Astrocyte (in vitro differentiated cells and primary cell): Measurements from ENCODE around the gene CNTNAP2. TPM values are rescaled to one million over a fixed set of nuclear protein-coding genes. Genes with fewer than 3 reads are reported as not detected.

ENCODE experiments used
- DNase-seq: peaks from one replicate; pipeline ENCODE4 v3.0.0-alpha.2; 2010; ENCODE audit warnings: low read depth
- FAIRE-seq: peaks from 2 replicates; lab custom pipeline; 2011; peaks lifted over from hg19 to GRCh38; lab: Jason Lieb, UNC
- H2AFZ ChIP-seq: 2 replicates; pipeline ENCODE4 v1.6.0; 2012; ENCODE audit warnings: low read depth, low read length, inconsistent platforms
- H3K27ac ChIP-seq: 2 replicates; pipeline ENCODE4 v1.5.1; 2011; ENCODE audit warnings: low read depth, low read length, inconsistent platforms
- H3K27me3 ChIP-seq: 2 replicates; pipeline ENCODE4 v1.6.0; 2011; ENCODE audit warnings: low read length, inconsistent platforms; ENCODE audit not compliant: insufficient read depth
- H3K36me3 ChIP-seq: 2 replicates; pipeline ENCODE4 v1.5.1; 2011; ENCODE audit warnings: low read length, inconsistent platforms; ENCODE audit not compliant: insufficient read depth
- H3K4me1 ChIP-seq: 2 replicates; pipeline ENCODE4 v1.5.1; 2011; ENCODE audit warnings: low read length, inconsistent platforms; ENCODE audit not compliant: insufficient read depth
- H3K4me2 ChIP-seq: 2 replicates; pipeline ENCODE4 v1.6.0; 2012; ENCODE audit warnings: low read length, inconsistent platforms
- H3K4me3 ChIP-seq: 2 replicates; pipeline ENCODE4 v1.5.1; 2011; ENCODE audit warnings: low read depth, mild to moderate bottlenecking, low read length, inconsistent platforms; ENCODE audit not compliant: insufficient read depth
- H3K79me2 ChIP-seq: 2 replicates; pipeline ENCODE4 v1.6.0; 2012; ENCODE audit warnings: mild to moderate bottlenecking, low read length, inconsistent platforms; ENCODE audit not compliant: insufficient read depth
- H3K9ac ChIP-seq: 2 replicates; pipeline ENCODE4 v1.6.0; 2012; ENCODE audit warnings: mild to moderate bottlenecking, low read length, inconsistent platforms
- H3K9me3 ChIP-seq: 2 replicates; pipeline ENCODE4 v1.5.1; 2012; ENCODE audit warnings: low read depth, mild to moderate bottlenecking, low read length, inconsistent platforms; ENCODE audit not compliant: insufficient read depth
- H4K20me1 ChIP-seq: 2 replicates; pipeline ENCODE4 v1.6.0; 2012; ENCODE audit warnings: low read length, inconsistent platforms; ENCODE audit not compliant: insufficient read depth
- H3K27ac Mint-ChIP-seq: one replicate; pipeline ENCODE4 v1.8.0; 2021; ENCODE audit warnings: mild to moderate bottlenecking, mixed read lengths; ENCODE audit not compliant: unreplicated experiment
- H3K27me3 Mint-ChIP-seq: one replicate; pipeline ENCODE4 v1.8.0; 2021; ENCODE audit warnings: low read depth, mixed read lengths; ENCODE audit not compliant: unreplicated experiment
- H3K36me3 Mint-ChIP-seq: one replicate; pipeline ENCODE4 v1.8.0; 2021; ENCODE audit warnings: low read depth, mixed read lengths; ENCODE audit not compliant: unreplicated experiment
- H3K4me1 Mint-ChIP-seq: one replicate; pipeline ENCODE4 v1.8.0; 2021; ENCODE audit warnings: low read depth, mixed read lengths; ENCODE audit not compliant: unreplicated experiment
- H3K4me3 Mint-ChIP-seq: one replicate; pipeline ENCODE4 v1.8.0; 2021; ENCODE audit warnings: mild to moderate bottlenecking, moderate library complexity, mixed read lengths; ENCODE audit not compliant: unreplicated experiment
- H3K9me3 Mint-ChIP-seq: one replicate; pipeline ENCODE4 v1.8.0; 2021; ENCODE audit warnings: mild to moderate bottlenecking, mixed read lengths; ENCODE audit not compliant: unreplicated experiment
- EZH2 ChIP-seq: IDR thresholded peaks from 2 replicates; pipeline ENCODE4 v1.6.1; 2012; ENCODE audit warnings: mild to moderate bottlenecking, low read length, inconsistent platforms; ENCODE audit not compliant: insufficient read depth
- total RNA-seq: library from RNA; stranded (reverse); gene quantifications from 2 replicates; pipeline ENCODE4 v1.2.1, GENCODE V29; 2021
- TF ChIP-seq, protein P1 (sequence below): IDR thresholded peaks from 2 replicates; pipeline ENCODE4 v1.5.1; 2011; ENCODE audit warnings: low read depth, mild to moderate bottlenecking, inconsistent platforms, low read length, moderate library complexity; ENCODE audit not compliant: insufficient read depth

CNTNAP2 gene
- total RNA-seq, 1 donor from 2014 or later, result 20.0 TPM

DNA sequence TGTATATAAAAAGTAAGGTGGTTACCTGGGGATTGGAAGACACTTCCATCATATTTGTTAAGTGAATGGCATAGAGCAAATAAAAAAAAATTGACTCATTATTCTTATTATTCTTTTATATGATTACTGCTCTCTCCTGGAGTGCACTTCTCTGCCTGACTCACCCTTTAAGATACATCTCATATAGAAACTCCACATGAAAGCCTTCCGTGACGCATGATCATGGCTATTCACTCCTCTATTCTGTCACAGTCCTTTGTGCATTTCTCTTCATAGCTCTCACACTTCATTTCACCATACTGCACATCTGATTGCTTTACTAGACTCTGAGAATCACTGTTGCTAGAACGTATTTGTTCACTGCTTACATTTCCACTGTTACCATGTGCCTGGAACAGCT, 597.3 kb downstream of the CNTNAP2 start:
- Mint-ChIP-seq H3K27me3 (no peaks in the 10 kb centered on the region), H3K4me1 (no peaks in the 10 kb centered on the region)
- no peak overlapping the region for H3K4me3 ChIP-seq

DNA sequence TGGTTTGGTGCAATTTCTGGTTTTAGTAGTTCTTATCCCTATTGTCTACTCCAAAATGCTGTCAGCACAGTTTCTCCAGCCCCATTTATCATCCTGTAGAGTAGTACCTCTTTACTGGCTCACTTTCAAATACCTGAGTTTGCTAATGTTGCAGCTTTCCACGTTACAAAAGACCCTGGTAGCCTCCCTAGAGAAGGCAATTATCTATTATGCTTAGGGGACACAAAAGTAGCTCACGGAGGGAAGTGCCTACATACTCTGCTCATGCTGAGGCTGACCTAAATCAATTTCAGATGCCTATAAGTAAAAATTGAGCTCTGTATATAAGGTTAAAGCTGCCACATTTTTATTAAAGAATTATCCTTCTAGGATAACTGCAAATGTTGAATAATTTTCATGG, 603.6 kb downstream of the CNTNAP2 start:
- Histone ChIP-seq H4K20me1 (no peaks in the 10 kb centered on the region), H3K27me3 (no peaks in the 10 kb centered on the region), H3K4me1 (no peaks in the 10 kb centered on the region), H2AFZ (no peak overlapping the region), H3K27ac (no peak overlapping the region), H3K9ac (no peak overlapping the region), H3K36me3 (no peaks in the 10 kb centered on the region), H3K79me2 (no peaks in the 10 kb centered on the region), H3K4me2 (no peak overlapping the region), H3K9me3 (no peaks in the 10 kb centered on the region), H3K4me3 (no peak overlapping the region)
- TF ChIP-seq EZH2, result no peak
- TF ChIP-seq, protein P1, sequence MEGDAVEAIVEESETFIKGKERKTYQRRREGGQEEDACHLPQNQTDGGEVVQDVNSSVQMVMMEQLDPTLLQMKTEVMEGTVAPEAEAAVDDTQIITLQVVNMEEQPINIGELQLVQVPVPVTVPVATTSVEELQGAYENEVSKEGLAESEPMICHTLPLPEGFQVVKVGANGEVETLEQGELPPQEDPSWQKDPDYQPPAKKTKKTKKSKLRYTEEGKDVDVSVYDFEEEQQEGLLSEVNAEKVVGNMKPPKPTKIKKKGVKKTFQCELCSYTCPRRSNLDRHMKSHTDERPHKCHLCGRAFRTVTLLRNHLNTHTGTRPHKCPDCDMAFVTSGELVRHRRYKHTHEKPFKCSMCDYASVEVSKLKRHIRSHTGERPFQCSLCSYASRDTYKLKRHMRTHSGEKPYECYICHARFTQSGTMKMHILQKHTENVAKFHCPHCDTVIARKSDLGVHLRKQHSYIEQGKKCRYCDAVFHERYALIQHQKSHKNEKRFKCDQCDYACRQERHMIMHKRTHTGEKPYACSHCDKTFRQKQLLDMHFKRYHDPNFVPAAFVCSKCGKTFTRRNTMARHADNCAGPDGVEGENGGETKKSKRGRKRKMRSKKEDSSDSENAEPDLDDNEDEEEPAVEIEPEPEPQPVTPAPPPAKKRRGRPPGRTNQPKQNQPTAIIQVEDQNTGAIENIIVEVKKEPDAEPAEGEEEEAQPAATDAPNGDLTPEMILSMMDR, result no peak
- H3K27ac Mint-ChIP-seq, result no peak overlapping the region
- H3K4me3 Mint-ChIP-seq, result no peak overlapping the region
- DNase-seq (no peak), FAIRE-seq (no peak)
- H3K4me1 Mint-ChIP-seq, result no peaks in the 10 kb centered on the region
- H3K36me3 Mint-ChIP-seq, result no peaks in the 10 kb centered on the region
- H3K27me3 Mint-ChIP-seq, result no peaks in the 10 kb centered on the region
- no peaks in the 10 kb centered on the region for H3K9me3 Mint-ChIP-seq

More for the DNA sequence above, 597.3 kb downstream of the CNTNAP2 start:
- FAIRE-seq (no peak), DNase-seq (no peak)
- no peaks in the 10 kb centered on the region for H3K9me3 ChIP-seq
- no peaks in the 10 kb centered on the region for H3K27me3 ChIP-seq
- H2AFZ ChIP-seq, result no peak overlapping the region
- H3K27ac Mint-ChIP-seq, result no peak overlapping the region
- H3K4me3 Mint-ChIP-seq, result no peak overlapping the region
- H3K9me3 Mint-ChIP-seq, result no peaks in the 10 kb centered on the region
- no peaks in the 10 kb centered on the region for H3K36me3 ChIP-seq
- no peaks in the 10 kb centered on the region for H3K4me1 ChIP-seq
- H3K27ac ChIP-seq, result no peak overlapping the region
- H3K4me2 ChIP-seq, result no peak overlapping the region
- H3K9ac ChIP-seq, result no peak overlapping the region
- H3K79me2 ChIP-seq, result no peaks in the 10 kb centered on the region
- H3K36me3 Mint-ChIP-seq, result no peaks in the 10 kb centered on the region
- no peak for TF ChIP-seq EZH2
- no peaks in the 10 kb centered on the region for H4K20me1 ChIP-seq

DNA sequence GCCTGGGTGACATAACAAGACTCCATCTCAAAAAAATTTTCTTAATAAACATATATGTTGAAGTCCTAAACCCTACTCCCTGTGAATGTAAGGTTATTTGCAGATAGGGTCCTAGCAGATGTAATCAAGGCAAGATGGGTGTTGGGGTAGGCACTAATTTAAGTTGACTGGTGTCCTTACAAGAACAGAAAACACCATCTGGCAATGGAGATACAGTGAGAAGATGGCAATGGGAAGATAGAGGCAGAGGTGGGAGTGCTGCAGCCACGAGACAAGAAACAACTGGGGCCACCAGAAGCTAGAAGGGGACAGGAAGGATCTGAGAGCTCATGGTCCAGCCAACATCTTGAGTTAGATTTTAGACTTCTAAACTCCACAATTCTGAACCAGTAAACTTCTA, 606.4 kb downstream of the CNTNAP2 start:
- H3K27me3 ChIP-seq, result no peaks in the 10 kb centered on the region
- no peaks in the 10 kb centered on the region for H3K79me2 ChIP-seq
- Mint-ChIP-seq H3K36me3 (no peaks in the 10 kb centered on the region), H3K4me1 (no peaks in the 10 kb centered on the region), H3K4me3 (no peak overlapping the region), H3K27me3 (no peaks in the 10 kb centered on the region), H3K27ac (no peak overlapping the region), H3K9me3 (no peaks in the 10 kb centered on the region)
- H3K4me2 ChIP-seq, result no peak overlapping the region
- H3K36me3 ChIP-seq, result no peaks in the 10 kb centered on the region
- no peak overlapping the region for H3K9ac ChIP-seq
- TF ChIP-seq, protein P1, result no peak
- TF ChIP-seq EZH2, result no peak
- no peak for FAIRE-seq
- H3K4me1 ChIP-seq, result no peaks in the 10 kb centered on the region
- H3K27ac ChIP-seq, result no peak overlapping the region
- no peak overlapping the region for H2AFZ ChIP-seq
- no peak for DNase-seq
- H3K9me3 ChIP-seq, result no peaks in the 10 kb centered on the region
- H4K20me1 ChIP-seq, result no peaks in the 10 kb centered on the region
- no peak overlapping the region for H3K4me3 ChIP-seq
